ENCODE data around the gene FBLN2.

Gene FBLN2

DNA sequence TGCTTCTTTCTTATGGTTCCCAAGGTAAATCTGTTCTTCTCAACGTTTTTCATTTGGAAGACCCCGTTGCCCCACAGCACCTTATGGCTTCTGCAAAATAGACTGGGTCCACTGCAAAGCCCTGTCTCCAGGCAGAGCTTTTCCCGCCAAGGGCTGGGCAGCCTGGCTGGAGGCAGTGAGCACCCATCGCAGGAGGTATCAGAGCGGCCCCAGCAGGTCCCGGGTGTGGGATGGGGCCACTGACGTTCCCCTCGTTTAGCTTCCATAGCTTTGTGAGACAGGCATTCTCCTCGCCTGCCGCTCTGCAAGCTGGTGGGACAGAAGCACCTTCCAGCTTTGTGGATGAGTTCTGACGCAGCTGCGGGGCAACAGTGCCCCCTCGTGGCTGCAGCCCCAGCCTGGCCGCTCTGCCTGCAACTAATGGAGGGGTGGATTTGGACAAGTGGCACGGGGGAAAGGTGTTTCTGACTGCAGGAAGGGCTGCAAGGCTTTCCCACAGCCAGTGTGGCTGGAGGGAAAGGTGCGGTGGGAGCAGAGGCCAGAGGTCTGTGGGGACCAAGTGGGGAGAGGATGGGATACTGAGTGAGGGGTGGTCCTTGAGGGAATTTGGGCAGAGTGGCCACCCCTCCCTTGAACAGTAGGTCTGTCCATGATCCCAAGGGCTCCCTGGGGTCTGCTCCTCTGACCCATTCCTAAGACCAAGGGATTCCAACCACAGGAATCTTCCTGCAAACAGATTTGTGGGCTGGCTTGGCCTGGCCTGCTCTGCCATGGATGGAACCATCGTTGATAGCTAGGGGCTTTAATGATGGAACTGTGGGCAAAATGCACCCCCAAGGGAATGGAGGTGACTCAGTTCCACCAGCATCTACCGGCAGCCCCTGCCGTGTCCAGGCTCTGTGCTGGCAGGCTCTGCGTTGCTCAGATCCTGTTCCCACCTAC lies 99.4 kb downstream of the FBLN2 start:
- DNase-seq (ENCODE audit: low read depth): peak; percentile 61

- DNase-seq (ENCODE audit: low read depth): peak; percentile 63
Measured at GRCh38 chr3:13650210-13651056, 101.5 kb downstream of the FBLN2 start.

GRCh38 chr3:13651057-13651400 lies 102.1 kb downstream of the FBLN2 start:
- no peak for DNase-seq (ENCODE audit: low read depth)

- no peak for DNase-seq (ENCODE audit: low read depth)
Measured at GRCh38 chr3:13651775-13652428, 103.0 kb downstream of the FBLN2 start.

- DNase-seq (ENCODE audit: low read depth): no peak
Measured at GRCh38 chr3:13652728-13653127, 103.8 kb downstream of the FBLN2 start.

DNA sequence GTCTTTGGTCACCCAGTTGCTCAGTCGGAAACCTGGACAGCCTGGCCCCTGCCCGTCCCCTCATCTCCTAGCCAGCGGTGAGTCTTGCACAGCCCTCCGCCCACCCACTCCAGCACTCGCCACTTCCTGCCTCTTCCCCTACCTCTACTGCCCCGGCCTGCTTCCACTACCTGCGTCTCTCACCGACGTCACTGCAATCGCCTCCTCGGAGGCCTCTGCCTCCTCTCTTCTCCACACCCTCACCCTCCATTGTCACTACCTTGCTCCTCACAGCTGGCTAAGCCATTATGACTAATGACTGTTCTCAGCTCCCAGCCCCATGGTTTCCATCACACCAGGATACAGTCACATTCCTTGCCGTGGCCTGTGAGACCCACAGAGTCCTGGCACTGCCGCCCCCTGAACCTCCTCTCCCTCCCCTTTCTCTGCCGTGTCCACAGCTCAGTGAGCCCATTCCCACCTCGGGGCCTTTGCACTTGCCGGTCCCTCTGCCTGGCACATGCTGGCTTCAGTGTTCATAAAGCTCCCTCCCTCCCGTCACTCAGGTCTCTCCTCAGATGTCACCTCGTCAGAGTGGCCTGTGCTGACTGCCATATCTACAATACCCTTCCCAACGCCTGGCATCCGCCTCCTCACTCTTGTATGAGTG lies 104.8 kb downstream of the FBLN2 start:
- DNase-seq (ENCODE audit: low read depth): no peak

DNA sequence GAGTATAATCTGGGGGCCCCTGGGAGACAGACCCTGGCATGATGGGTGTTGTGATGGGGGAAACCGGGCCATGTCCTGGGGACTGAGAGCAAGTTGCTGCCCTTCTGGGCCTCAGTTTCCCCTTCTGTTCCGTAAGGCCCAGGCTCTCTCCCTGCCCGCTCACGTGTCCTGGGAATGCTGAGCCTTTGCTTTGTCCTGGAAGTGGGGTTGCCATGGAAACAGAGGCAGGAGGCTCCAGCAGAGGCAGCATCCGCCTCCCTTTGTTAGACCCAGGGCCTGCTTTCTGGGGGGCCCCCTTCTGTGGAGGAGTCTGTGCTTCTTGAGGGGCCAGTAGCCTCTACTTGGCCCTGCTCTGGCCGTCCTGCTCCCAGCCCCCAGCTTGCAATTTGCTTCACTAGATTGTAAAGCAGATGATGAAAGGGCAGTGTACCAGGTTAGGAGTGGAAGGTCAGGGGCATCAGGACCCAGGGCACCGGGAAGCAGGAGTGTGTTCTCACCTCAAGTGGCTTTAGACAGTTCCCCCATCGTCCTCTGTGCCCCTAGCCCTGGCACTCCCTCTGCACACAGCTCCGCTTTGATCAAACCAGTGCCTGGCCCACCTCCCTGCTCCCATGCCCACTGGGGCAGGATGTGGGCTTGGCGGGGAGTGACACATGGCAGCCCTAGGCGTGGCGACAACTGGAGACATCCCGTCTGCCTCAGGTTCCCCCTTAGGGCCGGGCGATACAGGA lies 105.6 kb downstream of the FBLN2 start:
- DNase-seq (ENCODE audit: low read depth): peak; percentile 27

GRCh38 chr3:13655061-13655913 lies 106.4 kb downstream of the FBLN2 start:
- no peak for DNase-seq (ENCODE audit: low read depth)

DNA sequence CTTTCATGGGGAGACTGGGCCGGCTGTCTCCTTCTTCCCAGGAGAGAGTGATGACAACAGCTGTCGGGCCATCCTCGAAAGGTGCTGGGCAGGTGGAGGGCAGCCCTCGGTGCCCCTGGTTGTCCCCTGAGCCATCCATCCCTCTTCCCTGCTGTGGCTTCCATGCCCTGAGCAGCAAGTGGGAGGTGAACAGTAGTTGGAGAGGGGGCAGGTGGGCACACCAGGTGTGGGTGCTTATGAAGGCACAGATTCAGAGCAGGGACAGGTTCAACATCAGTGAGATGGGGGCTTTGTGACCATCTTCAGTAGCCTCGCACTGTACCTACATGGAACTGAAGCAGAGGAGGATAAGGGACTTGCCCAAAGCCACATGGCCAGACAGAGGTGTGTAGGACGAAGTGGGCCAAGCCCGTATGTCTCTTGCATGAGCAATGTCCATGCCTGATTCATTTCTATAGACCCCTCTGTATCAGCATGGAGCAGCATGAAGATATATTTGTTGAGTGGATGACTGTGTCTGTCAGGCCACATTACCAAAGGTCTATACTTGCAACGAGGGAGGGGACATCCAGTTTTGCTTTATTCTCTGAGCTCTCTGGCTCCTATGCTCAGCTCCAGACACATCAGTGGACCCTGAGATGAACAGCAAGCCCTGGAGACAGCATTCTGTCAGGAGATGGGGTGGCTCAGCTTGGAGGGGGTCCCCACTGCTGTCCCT lies 107.8 kb downstream of the FBLN2 start:
- DNase-seq (ENCODE audit: low read depth): no peak

GRCh38 chr3:13657660-13658435 lies 108.9 kb downstream of the FBLN2 start:
- peak; percentile 46 for DNase-seq (ENCODE audit: low read depth)

GRCh38 chr3:13658681-13659080 lies 109.8 kb downstream of the FBLN2 start:
- no peak for DNase-seq (ENCODE audit: low read depth)

DNA sequence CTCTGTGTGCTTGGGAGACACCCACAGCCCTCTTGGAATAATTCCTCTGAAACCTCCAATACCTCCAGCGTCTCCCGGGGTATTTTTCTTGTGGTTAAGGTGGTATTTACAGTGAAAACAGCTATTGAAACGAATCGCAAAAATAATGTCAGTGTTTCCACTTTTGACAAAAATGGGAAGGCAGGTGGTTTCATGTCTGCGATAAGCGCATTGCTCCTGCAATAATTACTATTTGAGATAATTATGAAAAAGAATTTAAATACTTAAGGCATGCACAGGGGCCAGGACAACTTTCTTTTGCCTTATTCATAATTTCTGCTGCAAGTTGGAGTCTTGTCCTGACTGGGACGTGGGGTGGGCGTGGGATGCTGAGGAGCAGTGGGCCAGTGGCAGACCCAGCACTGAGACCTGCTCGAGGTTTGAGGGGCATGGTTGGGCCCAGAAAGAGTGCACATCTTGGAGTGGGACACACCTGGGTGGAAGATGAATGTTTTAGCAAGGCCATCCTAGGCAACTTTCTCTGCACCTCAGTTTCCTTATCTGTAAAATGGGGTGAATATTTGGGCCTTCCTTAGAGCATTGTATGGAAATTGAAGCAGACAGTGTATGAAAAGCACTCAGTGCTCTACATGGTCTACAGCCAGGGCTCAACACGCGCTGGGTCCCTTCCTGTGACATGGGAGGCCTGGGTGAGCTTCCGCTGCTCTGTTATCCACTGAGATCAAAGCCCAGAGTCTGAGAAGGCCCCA lies 110.5 kb downstream of the FBLN2 start:
- DNase-seq (ENCODE audit: low read depth): no peak

GRCh38 chr3:13660042-13660874 lies 111.3 kb downstream of the FBLN2 start:
- no peak for DNase-seq (ENCODE audit: low read depth)

DNA sequence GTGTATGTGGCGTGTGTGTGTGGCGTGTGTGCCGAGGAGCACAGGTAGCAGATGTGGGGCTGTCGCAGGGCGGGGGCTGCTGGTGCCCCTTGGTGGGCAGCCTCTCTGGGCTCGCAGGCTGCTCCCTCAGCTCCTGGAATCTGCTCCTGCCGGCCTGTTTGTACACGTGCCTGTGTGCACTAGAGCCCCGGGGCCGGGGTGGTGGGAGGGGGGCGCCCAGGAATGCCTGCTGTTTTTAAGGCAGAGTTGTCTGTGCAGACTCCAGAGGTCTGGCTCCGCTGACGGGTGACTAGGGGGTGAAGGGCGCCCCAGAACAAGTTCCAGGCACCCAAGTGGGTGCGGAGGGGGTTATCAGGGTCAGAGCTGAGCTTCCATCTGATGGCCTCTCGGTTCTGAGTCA lies 112.2 kb downstream of the FBLN2 start:
- DNase-seq (ENCODE audit: low read depth): no peak

DNA sequence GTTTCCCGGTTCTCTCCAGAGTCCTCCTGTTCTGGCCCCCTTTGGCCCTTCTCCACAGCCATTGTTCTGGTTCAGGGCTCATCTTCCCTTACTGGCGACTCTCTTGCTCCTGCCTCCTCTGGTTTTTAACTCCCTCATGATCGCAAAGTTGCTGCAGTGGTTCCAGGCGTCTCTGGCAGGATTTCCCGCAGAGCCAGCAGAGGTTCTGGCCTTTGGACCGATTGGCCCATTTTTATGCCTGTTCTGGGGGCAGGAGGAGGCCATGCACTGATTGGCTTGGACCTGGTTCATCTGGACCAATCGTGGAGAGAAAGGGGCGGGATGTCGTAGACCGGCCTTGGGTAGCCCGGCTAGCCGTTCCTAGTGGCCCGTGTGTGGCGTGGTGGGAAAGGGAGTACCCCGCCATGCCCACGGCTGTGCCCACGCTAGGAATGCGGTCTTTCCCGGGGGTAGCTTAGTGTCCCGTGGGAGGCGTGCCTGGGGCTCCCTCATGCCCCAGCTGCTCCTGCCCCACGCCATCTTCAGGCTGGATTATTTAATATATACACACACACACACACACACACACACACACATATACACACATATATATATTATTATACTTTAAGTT lies 113.4 kb downstream of the FBLN2 start:
- DNase-seq (ENCODE audit: low read depth): no peak

- no peak for DNase-seq (ENCODE audit: low read depth)
Measured at GRCh38 chr3:13663781-13664535, 115.0 kb downstream of the FBLN2 start.
